Subcutaneous adipose tissue (tissue), 4 donors: ENCODE data around the gene HCCS. TPM values are rescaled to one million over a fixed set of nuclear protein-coding genes. Genes with fewer than 3 reads are reported as not detected.

Experiments used
- CTCF ChIP-seq: fragments of 450-650 bp; IDR thresholded peaks from one replicate; pipeline ENCODE4 v1.5.1; 2016; ENCODE audit warnings: low read depth, mild to moderate bottlenecking, control low read depth, antibody characterized with exemption, moderate library complexity
- total RNA-seq, 4 donors: library from RNA; depleted of rRNA; stranded (reverse); fragments of >200 nt; gene quantifications; one replicate each; pipeline ENCODE4 v1.1.0, GENCODE V29; 2016

Gene HCCS
- total RNA-seq, 4 donors from 2014 or later, result 8.5 to 10.6 (median 9.0) TPM

DNA sequence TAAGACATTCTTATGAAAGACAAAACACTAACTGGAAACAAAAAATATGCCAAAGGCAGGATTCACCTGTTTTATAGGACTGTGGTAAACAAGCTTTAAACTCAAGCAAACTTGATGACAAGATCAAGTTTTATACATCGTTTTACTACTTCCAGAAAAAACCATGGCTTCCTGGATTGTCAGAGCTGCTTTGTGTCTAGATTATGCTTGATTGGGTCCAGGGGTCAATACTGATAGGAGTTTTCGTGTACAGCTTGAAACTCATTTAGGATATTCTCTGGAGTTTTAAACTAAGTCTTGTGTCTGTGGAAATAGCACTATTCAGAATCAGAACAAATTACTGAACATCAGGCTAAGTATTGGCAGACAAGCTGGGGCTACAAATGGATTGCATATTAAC is 13.0 kb downstream of the HCCS start:
- TF ChIP-seq CTCF, result no peak

GRCh38 chrX:11125060-11125459 is 13.9 kb downstream of the HCCS start:
- no peak for TF ChIP-seq CTCF

DNA sequence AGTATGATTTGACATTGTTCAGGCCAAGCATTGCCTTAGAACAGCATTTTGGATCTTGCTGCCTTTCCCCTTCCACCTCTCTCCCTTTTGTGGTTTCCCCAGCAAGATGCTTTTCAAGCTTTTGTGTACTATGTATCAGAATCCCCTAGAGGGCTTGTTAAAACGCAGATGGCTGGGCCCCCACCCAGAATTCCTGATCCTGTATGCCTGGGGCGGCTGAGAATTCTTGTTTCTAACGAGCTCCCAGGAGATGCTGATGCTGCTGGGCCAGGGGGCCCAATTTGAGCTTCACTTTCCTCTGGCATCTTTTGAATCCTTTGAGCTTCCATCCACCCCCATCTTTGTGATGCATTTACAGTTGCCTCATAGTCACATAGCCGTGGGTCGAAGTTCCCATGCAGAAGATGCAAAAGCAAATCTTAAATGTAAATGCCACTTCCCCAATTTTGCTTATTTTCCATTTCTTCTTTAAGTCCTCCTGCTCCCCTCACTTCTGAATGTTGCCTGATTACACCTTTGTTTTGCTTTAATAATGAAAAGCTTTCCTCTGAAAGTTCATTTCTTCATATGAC is 18.5 kb downstream of the HCCS start:
- TF ChIP-seq CTCF, result no peak

DNA sequence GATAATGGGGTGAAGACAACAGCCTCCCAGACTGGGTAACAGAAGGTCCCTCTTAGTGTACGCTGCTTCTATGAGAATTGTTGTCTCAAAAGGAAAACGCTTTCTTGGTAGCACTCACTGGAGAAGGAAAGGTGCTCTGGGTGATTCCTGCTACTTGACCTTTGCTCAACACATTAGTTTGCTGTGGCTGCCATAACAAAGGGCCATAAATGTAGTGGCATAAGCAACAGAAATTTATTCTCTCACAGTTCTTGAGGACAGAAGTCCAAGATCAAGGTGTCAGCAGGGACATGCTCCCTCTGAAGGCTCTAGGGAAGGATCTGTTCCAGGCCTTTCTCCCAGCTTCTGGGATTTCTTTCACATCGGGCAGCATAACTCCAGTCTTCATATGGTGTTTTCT is 19.0 kb downstream of the HCCS start:
- TF ChIP-seq CTCF, result no peak

DNA sequence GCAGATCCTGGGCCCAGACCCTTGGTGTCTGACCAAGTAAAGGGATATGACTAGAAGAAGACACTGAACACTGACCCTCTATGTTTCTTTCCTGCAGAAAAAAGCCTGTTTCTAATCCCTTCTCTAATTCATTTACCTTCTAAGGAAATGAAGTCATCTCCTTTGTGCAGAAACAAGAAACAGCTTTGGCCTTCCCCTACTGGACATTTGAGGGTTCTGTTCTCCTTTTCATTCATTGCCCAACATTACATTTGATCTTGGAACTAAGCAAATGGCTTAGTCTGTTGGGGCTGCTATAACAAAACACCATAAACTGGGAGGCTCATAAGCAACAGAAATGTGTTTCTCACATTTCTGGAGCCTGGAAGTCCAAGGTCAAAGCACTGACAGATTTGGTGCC is 20.0 kb downstream of the HCCS start:
- no peak for TF ChIP-seq CTCF

GRCh38 chrX:11135564-11136185 is 24.5 kb downstream of the HCCS start:
- no peak for TF ChIP-seq CTCF

DNA sequence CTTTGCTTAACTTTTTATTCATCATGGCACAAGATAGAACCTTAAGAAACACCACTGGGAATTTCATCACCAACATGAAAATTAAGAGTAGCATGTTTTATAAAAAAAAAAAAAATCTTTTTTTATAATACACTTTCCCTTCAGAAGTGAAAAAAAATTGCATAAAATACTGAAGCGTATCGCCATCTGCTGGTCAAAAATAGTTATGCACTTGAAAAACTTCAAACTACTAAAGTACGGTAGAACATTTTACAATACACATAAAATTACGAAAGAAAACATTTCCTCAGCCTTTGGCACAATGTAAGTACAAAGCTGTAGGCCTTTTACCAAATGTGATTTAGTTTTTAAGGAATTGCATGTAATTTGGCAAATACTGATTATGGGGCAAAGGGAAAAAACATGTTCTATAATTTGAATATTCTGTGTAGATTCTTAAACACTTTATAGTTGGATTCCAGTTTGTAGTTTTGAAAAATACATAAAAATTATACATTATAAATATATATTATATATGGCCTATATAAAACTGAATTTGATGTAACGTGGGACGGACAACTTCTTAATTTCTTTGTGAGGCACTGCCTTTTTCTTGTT is 26.5 kb downstream of the HCCS start:
- no peak for TF ChIP-seq CTCF
